Body of pancreas (tissue), 4 donors: ENCODE measurements around the gene TUBGCP6.

Source experiments
- CTCF ChIP-seq, 7 experiments: fragments of 450-650 bp in 4 of 7; fragments of 200-600 bp in 3 of 7; sonication (generic) in 3 of 7; IDR thresholded peaks; one replicate each; pipeline ENCODE4 v1.5.1; 2016 to 2019; ENCODE audit warnings: antibody characterized with exemption in 7 of 7
- POLR2A ChIP-seq, 3 donors: fragments of 450-650 bp; IDR thresholded peaks; one replicate each; pipeline ENCODE4 v1.6.1; 2016; ENCODE audit warnings: antibody characterized with exemption in 3 of 3, mild to moderate bottlenecking in 2 of 3

GRCh38 chr22:50251477-50252081 lies 6.8 kb upstream of the TUBGCP6 start:
- no peak for TF ChIP-seq CTCF (IDR thresholded peaks at IDR 0.05)
- no peak for TF ChIP-seq POLR2A (IDR thresholded peaks at IDR 0.05)
